ENCODE measurements around the gene ZPBP2.

DNA sequence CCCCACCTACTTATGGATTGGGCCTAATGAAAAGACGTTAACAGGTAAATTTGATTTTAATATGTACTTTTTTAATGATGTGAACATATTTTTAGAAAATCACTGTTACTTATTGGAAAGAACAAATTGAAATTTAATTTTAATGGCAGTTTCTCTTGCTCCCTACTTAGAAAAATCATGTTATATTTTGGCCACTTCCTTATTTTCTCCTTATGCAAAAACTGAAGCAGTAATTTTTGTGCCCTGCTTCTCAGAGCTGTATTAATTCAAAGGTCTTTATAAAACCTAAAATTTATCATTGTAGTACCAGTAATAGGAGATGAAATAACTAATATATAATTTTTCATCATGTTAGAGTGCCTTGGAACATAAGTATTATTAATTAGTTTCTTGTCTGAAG lies 2.8 kb downstream of the ZPBP2 start:
- TF ChIP-seq CTCF (optimal IDR thresholded peaks at IDR 0.05 in 1 of 3, IDR thresholded peaks at IDR 0.05 in 1 of 3, conservative IDR thresholded peaks at IDR 0.05 in 1 of 3; ENCODE audit: extremely low read depth in 1 of 3, insufficient read depth in 2 of 3, low read length in 3 of 3) (no peak), EZH2 (IDR thresholded peaks at IDR 0.05; ENCODE audit: low read length) (no peak)

All from keratinocyte (primary cell).